K562 (cell line): Measurements from ENCODE around the gene AGAP1. TPM values are rescaled to one million over a fixed set of nuclear protein-coding genes. Genes with fewer than 3 reads are reported as not detected.

Experiments
- ATF3 ChIP-seq, 2 experiments: fragments of 450-650 bp in 1 of 2; sonication (generic) in 1 of 2; formaldehyde crosslinking in 1 of 2; IDR thresholded peaks in 1 of 2; conservative IDR thresholded peaks in 1 of 2; 2 replicates each; pipeline versions ENCODE4 v1.6.1 to v1.8.1; 2016 to 2023; ENCODE audit warnings: mild to moderate bottlenecking in 2 of 2, moderate library complexity in 2 of 2, inconsistent platforms in 1 of 2, missing genetic modification reagents in 1 of 2
- ATF4 ChIP-seq: fragments of 450-650 bp; formaldehyde crosslinking; IDR thresholded peaks from 2 replicates; pipeline ENCODE4 v1.4.0; 2022; ENCODE audit warnings: mild to moderate bottlenecking, moderate library complexity
- BRF2 ChIP-seq: IDR thresholded peaks from 3 replicates; pipeline ENCODE4 v1.6.1; 2011; ENCODE audit warnings: borderline replicate concordance, mild to moderate bottlenecking; ENCODE audit not compliant: insufficient read length, insufficient read depth
- EP300 ChIP-seq: IDR thresholded peaks from 2 replicates; pipeline ENCODE4 v1.6.1; 2012; ENCODE audit warnings: low read length, improper control_type of control experiment
- MIER1 ChIP-seq: fragments of 450-650 bp; IDR thresholded peaks from 2 replicates; pipeline ENCODE4 v1.6.1; 2016; ENCODE audit warnings: antibody characterized with exemption, mild to moderate bottlenecking, low read depth
- REST ChIP-seq, 2 experiments: fragments of 450-650 bp; formaldehyde crosslinking in 1 of 2; IDR thresholded peaks; 2 replicates each; pipeline versions ENCODE4 v1.4.0 to v1.6.1; 2014 to 2020; ENCODE audit warnings: mild to moderate bottlenecking in 2 of 2, borderline replicate concordance in 1 of 2, low read depth in 1 of 2
- ZBTB8A ChIP-seq: fragments of 450-650 bp; IDR thresholded peaks from 2 replicates; pipeline ENCODE4 v1.6.1; 2018; ENCODE audit warnings: mild to moderate bottlenecking, moderate library complexity; ENCODE audit not compliant: partially characterized antibody
- polyA plus RNA-seq, 8 experiments: library from polyadenylated mRNA; depleted of rRNA in 4 of 8; stranded (reverse) in 5 of 8; unstranded in 3 of 8; fragments of >200 nt; fragmentation: Nextera tagmentation in 2 of 8; fragmentation: Illumina TruSeq in 1 of 8; extraction: Ambion mirVana in 2 of 8; extraction: Trizol in 1 of 8; gene quantifications; 2 replicates each; pipeline versions ENCODE4 v1.2.1 to v1.2.3, GENCODE V29; 2011 to 2014; ENCODE audit warnings: inconsistent platforms in 1 of 8, missing spikeins in 1 of 8
- total RNA-seq, 7 experiments: library from RNA; depleted of rRNA in 6 of 7; stranded (reverse); fragments of >200 nt in 6 of 7; fragmentation: Illumina TruSeq in 2 of 7; extraction: Trizol in 2 of 7; gene quantifications; 2 replicates each; pipeline versions ENCODE4 v1.2.1 to v1.2.3, GENCODE V29; 2011 to 2021; ENCODE audit warnings: low replicate concordance in 1 of 7

The AGAP1 gene
- total and polyA plus RNA-seq, 9 of the 15 experiments (the other 6 are each of a cell fraction or from before 2014, with no cell fraction given): 1.3 to 24.0 (median 10.6) TPM

- TF ChIP-seq REST (IDR thresholded peaks at IDR 0.05; ENCODE audit: borderline replicate concordance) (peak; percentile 89), REST (CRISPR knock-in tag; IDR thresholded peaks at IDR 0.05; ENCODE audit: low read depth) (no peak), MIER1 (peak; percentile 57; the same call in 1 of the 2 replicates), ZBTB8A (no peak), EP300 (peak; percentile 56; the same call in 1 of the 2 replicates), ATF4 (CRISPR knock-in tag) (0 out of 2 replicates have a peak, but pooled peaks have one; percentile 33), BRF2 (no peak), ATF3 (IDR thresholded peaks at IDR 0.05) (peak; percentile 93), ATF3 (CRISPR knock-in tag; conservative IDR thresholded peaks at IDR 0.05) (no peak)
Observed at GRCh38 chr2:235471186-235471747, 22.6 kb upstream of the AGAP1 start (continued).
